Islet of Langerhans (tissue), 1 donor: ENCODE results near the gene H3-3A.

ENCODE experiments used
- FAIRE-seq: peaks from one replicate; lab custom pipeline; 2011; peaks lifted over from hg19 to GRCh38; lab: Jason Lieb, UNC

The H3-3A gene

DNA sequence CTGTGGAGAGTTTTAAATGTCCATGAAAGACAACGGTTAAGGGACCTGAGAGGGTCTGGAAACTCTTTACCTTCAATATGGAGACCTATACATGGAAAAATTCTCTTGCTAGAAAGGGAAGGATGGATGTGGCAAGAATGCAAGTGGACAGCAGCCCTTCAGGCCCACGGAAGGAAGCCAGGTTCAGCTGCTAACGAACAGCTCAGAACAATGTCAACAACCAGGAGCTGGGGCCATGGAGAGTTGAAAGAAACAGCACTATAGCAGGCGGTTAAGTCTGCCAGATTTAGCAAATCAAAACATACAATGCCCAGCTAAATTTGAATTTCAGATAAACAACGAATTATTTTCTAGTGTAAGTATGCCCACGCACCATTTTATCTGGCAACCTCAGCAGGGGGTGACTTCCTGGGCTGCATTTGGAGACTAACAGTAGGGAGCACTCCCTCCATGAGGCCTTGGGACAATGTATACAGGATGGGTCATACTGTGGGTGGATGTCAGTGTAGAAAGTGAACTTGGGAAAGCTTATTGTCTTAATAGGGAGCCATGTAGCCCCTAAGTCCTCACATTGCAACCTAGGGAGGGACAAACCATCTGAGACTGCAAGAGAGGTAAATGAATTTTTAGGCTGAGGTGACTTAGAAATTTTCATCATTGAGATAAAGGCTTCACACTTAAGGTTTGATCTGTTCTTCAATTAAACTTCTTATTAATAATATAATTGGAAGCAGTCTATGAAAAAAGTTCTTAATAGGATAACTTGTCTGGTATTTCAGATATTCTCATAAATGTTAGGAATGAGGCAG lies 7.8 kb upstream of the H3-3A start:
- FAIRE-seq = no peak

- no peak for FAIRE-seq
Measured at GRCh38 chr1:226059709-226060108, 2.8 kb upstream of the H3-3A start.

- no peak for FAIRE-seq
Measured at GRCh38 chr1:226060427-226060826, 2.1 kb upstream of the H3-3A start.

DNA sequence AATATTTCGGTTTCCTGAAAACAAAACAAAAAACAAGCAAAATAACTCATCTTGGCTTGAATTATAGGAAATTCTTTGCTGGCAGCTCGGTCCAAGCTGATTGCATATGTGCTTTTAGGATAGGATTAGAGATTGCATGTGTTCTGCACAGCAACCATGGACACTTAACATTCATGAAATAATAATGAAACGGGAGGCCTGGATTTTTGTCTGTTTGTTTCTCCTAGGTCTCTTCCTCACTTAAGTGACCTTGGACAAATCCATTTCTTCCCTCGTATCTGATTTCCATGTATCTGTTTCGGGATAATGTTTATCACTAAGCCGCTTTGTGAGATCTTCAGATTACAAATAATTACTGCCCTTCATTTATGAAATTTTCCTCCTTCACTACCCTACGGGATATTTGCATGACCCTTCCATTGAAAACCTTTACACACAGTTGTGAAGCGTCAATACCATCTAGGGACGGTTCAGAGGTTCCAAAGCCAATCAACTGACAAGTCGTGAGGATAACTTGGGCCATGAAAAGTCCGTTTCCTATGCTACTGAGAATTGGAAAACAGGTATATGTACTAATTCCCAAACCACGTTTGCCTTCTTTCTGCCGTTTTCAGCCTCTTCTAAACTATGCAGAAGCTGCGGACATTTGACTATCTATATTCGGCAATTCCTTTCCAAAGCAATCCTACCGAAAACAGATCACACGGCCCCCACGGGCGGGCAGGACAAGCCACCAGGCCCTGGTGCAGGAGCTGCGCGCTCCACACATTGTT lies 1.3 kb upstream of the H3-3A start:
- no peak for FAIRE-seq

GRCh38 chr1:226061841-226062557 lies 517 bp upstream of the H3-3A start:
- FAIRE-seq = no peak

DNA sequence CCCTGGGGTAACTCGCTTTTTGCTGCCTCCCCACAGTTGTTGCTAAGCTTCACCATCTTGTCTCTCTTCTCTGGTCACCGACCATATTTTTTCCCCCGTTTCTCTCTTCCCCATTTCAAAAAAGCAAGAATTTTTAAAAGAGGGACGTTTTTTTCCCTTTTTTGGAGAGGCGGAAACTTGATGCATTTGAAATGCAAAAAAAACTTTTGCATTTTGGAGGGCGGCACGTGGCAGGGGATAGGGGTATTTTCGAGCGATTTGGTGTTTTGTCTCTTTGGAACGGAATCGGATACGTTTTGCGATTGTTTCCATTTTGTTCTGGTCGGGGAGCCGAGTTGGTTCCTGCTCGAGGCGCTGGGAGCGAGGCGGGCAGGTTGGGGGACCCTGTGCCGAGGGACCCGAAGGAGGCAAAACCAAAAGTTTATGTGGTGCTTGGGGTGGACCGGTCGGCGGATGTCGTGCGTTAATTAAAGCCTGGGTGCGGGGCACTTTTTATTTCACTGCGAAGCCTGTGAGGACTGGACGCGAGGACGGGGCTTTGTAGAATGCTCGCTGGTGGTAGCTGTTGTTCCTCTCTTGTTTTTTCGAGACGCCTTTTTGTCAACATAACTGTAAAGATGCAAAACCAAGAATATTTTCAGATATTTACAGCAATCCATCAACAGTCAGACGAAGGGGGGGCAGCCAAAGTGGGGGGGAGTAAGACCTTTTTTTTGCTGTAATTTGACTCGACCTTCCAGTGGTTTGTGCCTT lies 884 bp downstream of the H3-3A start:
- no peak for FAIRE-seq

DNA sequence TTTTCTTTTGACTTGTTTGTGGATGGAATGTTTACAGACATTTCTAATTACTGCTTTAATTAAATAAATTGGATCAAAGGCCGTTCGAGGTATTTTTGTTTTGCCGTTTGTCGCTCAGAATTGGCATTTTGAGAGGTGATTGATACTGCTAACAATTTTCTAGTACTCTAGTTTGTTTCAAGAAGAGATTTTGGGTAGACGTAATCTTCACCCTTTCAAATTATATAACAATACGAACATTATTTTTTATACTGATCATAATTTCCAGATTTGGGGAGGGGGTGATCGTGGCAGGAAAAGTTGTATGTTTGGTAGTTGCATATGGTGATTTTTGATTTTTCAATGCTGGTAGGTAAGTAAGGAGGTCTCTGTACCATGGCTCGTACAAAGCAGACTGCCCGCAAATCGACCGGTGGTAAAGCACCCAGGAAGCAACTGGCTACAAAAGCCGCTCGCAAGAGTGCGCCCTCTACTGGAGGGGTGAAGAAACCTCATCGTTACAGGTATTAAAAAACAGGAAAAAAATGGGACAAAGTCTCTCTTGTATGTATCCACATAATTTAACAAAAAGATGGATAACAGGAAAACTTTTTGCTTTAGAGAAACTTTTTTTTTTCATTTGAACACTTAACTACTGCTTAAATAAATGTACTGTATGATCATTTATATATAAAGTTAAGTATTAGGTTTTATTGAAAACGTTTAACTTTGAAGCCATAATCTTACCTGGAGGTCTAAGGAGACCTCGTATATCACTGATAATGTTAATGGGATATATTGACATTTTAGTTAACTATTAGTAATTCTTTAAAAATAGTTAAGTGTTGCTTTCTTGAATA lies 1.7 kb downstream of the H3-3A start:
- no peak for FAIRE-seq

GRCh38 chr1:226064816-226065248 lies 2.3 kb downstream of the H3-3A start:
- FAIRE-seq = peak; percentile 97

DNA sequence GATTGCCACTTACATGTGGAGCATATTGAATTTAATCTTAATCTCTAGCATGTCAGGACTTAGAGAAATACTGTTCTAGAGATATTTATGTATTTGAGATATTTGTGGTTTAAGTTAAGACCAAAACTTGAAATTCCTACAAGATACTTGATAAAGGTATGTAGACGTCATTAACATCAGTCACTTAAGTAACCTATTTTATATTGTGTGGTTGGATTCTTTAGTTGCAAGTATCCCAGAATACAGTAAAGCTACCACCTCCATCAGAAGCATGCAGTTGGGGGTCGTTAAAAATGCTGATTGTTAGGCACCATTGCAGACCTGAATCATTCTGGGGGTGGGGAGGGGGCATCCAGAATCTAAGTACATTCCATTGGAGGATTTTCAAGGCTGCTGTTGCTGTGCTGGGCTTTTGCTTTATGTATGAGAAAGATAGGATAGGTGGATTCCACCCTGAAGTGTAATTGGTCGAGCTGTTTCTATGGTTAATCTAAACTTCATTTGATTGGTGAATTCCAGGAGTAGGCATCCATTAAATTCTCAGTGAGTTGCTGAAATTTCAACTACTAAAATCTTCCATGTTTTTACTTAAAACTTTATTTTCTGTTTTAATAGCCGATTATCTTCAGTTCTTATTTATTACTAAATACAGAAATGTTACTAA lies 4.0 kb downstream of the H3-3A start:
- no peak for FAIRE-seq

- no peak for FAIRE-seq
Measured at GRCh38 chr1:226069811-226070489, 7.4 kb downstream of the H3-3A start.

- no peak for FAIRE-seq
Measured at GRCh38 chr1:226072347-226072746, 9.8 kb downstream of the H3-3A start.

DNA sequence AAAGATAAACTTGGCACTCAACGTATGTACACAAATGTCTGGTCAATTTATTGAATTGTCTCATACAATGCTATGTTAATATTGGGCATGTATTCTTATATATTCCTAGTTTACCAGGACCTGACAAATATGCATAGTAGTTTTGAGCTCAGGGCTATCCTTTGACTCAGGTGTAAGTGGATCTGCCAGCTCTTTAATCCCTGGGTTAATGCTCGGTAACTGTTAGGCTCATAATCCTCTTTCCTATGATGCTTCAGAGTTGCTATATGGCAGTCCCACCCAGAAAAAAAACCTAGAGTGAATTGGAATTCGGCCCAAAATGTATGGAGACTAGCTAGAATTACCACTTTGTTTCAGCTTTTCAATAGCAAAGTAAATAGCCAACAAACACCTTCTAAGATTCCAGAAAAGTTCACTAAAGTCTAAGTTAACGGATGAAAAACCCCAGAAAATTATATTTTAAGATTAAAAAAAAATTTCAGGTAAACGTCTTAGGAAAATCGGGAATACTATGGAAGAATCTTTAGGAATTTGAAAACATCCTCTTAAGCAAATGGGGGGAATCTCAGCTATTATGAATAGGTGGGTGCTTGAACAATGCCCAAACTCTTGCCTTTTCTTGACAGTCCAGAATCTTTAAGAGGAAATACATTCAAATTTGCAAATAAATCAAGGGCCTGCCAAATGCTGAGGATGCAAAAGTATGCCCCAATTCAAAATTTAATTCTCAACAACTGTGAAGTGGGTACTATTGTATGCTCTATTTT lies 10.9 kb downstream of the H3-3A start:
- no peak for FAIRE-seq

DNA sequence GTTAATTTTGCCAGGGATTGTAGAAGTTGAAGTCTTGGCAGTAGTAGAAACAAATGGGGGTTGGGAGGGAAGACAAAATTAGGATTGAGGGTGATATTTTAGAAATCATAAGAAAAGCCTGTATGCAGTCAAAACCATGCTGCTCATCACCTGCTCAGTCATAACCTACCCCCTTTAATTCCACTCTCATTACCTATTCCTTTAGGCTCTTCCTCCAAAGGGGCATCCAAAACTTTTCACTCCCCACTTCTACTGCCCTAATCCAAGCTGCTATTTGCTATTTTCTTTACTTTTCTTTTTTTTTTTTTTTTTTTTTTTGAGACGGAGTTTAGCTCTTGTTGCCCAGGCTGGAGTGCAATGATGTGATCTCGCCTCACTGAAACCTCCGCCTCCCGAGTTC lies 11.5 kb downstream of the H3-3A start:
- FAIRE-seq = no peak

DNA sequence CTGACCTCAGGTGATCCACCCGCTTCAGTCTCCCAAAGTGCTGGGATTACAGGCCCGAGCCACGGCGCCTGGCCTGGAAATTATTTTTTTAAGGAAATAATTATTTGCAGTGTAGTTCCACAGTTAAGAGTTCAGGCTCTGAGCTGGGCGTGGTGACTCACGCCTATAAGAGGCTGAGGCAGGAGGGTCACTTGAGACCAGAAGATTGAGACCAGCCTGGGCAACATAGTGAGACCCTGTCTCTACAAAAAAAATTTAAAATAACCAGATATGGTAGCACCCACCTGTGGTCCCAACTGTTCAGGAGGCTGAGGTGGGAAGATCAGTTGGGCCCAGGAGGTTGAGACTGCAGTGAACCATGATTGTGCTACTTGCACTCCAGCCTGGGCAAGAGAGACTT lies 13.9 kb downstream of the H3-3A start:
- no peak for FAIRE-seq

- FAIRE-seq = no peak
Measured at GRCh38 chr1:226078374-226078773, 15.9 kb downstream of the H3-3A start.

GRCh38 chr1:226082587-226082917 lies 20.0 kb downstream of the H3-3A start:
- no peak for FAIRE-seq

GRCh38 chr1:226082959-226083301 lies 20.4 kb downstream of the H3-3A start:
- no peak for FAIRE-seq

DNA sequence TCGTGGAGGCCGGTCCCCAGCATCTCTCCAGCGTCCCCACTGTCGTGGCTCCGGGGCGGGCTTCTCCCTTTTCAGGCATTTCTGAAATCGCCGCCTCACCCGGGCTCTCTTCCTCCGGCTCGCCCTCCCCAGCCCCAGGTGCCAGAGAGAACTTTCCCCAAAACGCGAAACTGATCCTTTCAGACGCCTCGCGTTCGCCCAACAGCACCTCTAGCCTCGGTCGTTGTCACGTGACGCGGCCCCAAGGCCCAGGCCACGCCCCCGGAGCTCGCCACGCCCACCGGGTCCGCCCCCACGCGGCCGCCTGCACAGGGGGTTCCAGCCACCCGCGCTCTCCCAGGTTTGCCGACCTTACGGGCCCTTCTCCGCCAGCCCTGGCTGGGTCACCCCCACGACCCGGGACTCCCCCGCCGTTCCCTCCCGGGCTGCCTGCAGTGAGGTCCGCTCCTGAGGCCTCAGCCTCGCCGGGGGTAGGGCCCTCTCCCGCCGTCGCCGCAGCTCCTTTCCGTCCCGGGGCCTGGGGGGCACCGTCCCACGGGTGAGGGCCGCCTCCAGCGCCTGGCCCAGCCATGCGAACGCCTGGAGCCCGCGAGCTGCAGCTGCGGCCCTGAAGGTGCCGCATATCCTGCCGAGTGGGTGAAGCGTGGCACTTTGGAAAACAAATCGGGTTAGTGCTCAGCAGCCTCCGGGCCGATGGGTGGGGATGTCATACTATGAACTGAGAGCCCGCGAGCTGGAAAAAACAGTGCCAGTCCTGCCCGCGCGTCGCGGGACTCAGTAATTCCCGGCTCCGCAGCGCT lies 21.0 kb downstream of the H3-3A start:
- no peak for FAIRE-seq
